Measurements from ENCODE around the gene RCE1. TPM values are rescaled to one million over a fixed set of nuclear protein-coding genes. Genes with fewer than 3 reads are reported as not detected.

The RCE1 gene
- total and polyA plus RNA-seq, 12 donors, result 2.5 to 9.2 (median 4.9) TPM

GRCh38 chr11:66842501-66842895 lies 743 bp upstream of the RCE1 start:
- intact Hi-C loops (cut with DNase I), result loop anchor here in 1 of 10 donors (10.0 kb wide), 1 partner anchor 268 kb away; no protein-coding TSS in a partner anchor
- H3K27me3 ChIP-seq, result no peaks in the 10 kb centered on the region
- TF ChIP-seq CTCF (IDR thresholded peaks at IDR 0.05), result no peak
- ATAC-seq (peak in 1 of 8 donors; percentile 23), DNase-seq (no peak)
- H3K4me1 ChIP-seq, result peaks cover 9 to 41% (median 24%) of the 10 kb centered on the region in 9 donors
- peak overlapping the region; percentile 88 to 100 (median 97) for H3K27ac ChIP-seq
- peak overlapping the region; percentile 85 to 100 (median 91) for H3K4me3 ChIP-seq
- no peaks in the 10 kb centered on the region for H3K9me3 ChIP-seq
- 1 to 2% methylated on average over 11 of the region's 11 CpGs for WGBS, 2 donors
- H3K36me3 ChIP-seq, result peaks cover 0 to 53% (median 2%) of the 10 kb centered on the region in 9 donors

GRCh38 chr11:66843776-66844495 lies 695 bp downstream of the RCE1 start:
- ATAC-seq (no peak), DNase-seq (no peak)
- TF ChIP-seq CTCF (IDR thresholded peaks at IDR 0.05), result no peak
- Histone ChIP-seq H3K27me3 (no peaks in the 10 kb centered on the region), H3K4me3 (peak overlapping the region; percentile 85 to 100 (median 91)), H3K9me3 (no peaks in the 10 kb centered on the region), H3K4me1 (peaks cover 9 to 41% (median 24%) of the 10 kb centered on the region in 9 donors), H3K27ac (peak overlapping the region; percentile 88 to 100 (median 97)), H3K36me3 (peaks cover 0 to 55% (median 6%) of the 10 kb centered on the region in 9 donors)
- 15 to 16% methylated on average over 16 of the region's 16 CpGs for WGBS, 2 donors
- intact Hi-C loops (cut with DNase I), result loop anchor here in 1 of 10 donors (10.0 kb wide), 1 partner anchor 269 kb away; no protein-coding TSS in a partner anchor

- H3K9me3 ChIP-seq, result no peaks in the 10 kb centered on the region
- DNase-seq, result no peak
- peaks cover 9 to 41% (median 24%) of the 10 kb centered on the region in 9 donors for H3K4me1 ChIP-seq
- ATAC-seq, result no peak
- H3K27me3 ChIP-seq, result no peaks in the 10 kb centered on the region
- H3K4me3 ChIP-seq, result peak overlapping the region in 6 of 10 donors; percentile 85 to 93 (median 88)
- peaks cover 0 to 51% (median 6%) of the 10 kb centered on the region in 9 donors for H3K36me3 ChIP-seq
- H3K27ac ChIP-seq, result peak overlapping the region in 1 of 10 donors; percentile 97
- TF ChIP-seq CTCF (IDR thresholded peaks at IDR 0.05), result no peak
- intact Hi-C loops (cut with DNase I), result loop anchor here in 1 of 10 donors (10.0 kb wide), 1 partner anchor 270 kb away; no protein-coding TSS in a partner anchor
- 88 to 91% methylated on average over 12 of the region's 12 CpGs for whole genome bisulfite sequencing, 2 donors
Observed at GRCh38 chr11:66844496-66845142, 1.4 kb downstream of the RCE1 start.

DNA sequence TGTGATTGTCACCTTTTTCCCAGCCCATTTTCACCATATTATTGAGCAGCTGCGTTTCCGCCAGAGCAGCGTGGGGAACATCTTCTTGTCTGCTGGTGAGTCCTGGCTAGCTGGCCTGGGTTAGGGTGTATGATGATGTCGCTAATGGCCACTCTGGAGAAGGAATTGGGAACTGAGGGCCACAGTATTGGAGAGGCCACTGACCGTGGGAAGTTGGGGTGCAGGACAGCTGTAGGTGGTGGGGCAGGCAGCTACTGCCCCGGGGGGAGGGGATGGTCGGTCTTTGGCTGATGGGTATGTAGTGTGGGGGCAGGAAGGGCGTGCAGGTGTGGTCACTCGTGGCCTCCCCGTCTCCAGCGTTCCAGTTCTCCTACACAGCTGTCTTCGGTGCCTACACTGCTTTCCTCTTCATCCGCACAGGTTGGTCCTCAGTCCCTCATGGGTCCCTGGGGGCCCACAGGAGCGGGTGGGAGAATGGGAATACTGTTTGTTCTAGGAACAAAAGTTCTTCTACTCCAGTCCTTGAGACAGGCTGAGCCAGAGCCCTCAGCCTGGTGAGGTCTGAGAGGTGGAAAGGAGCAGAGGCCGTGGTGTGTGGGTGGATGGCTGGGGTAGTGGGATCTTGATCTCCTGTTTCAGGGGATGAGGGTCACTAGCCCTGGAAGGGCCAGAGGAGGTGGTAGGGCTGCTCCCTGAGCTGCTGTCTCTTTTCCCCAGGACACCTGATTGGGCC lies 2.1 kb downstream of the RCE1 start:
- 88 to 92% methylated on average over 15 of the region's 15 CpGs for WGBS, 2 donors
- DNase-seq, result no peak
- Histone ChIP-seq H3K9me3 (no peaks in the 10 kb centered on the region), H3K4me1 (peaks cover 9 to 39% (median 24%) of the 10 kb centered on the region in 9 donors), H3K27me3 (no peaks in the 10 kb centered on the region), H3K27ac (no peak overlapping the region), H3K4me3 (no peak overlapping the region), H3K36me3 (peaks cover 0 to 46% (median 6%) of the 10 kb centered on the region in 9 donors)
- no peak for TF ChIP-seq CTCF (IDR thresholded peaks at IDR 0.05)
- ATAC-seq, result no peak
- intact Hi-C loops (cut with DNase I), result loop anchor here in 1 of 10 donors (10.0 kb wide), 1 partner anchor 271 kb away; no protein-coding TSS in a partner anchor
